ENCODE data around the gene CXXC5. TPM values are rescaled to one million over a fixed set of nuclear protein-coding genes. Genes with fewer than 3 reads are reported as not detected.

CXXC5 gene
- total and polyA plus RNA-seq, 2 experiments from 2014 or later, result 81.4 to 168 TPM

GRCh38 chr5:139700711-139701055, 52.5 kb downstream of the CXXC5 start:
- 89 to 91% methylated on average over 3 of the region's 3 CpGs for WGBS, 2 experiments (ENCODE audit: low coverage in 1 of 2, low lambda C conversion rate in 2 of 2, missing lambda C conversion rate in 2 of 2)
- peaks cover 25% of the 10 kb centered on the region for H3F3A ChIP-seq (ENCODE audit: insufficient read depth)
- no peak overlapping the region for H3K4me2 ChIP-seq (ENCODE audit: unreplicated experiment)
- no peak overlapping the region for H2AFZ ChIP-seq
- H3K4me3 ChIP-seq, result no peak overlapping the region
- H3K4me1 ChIP-seq (ENCODE audit: insufficient read depth), result peaks cover 22% of the 10 kb centered on the region
- H3K27me3 ChIP-seq (replicated peaks; ENCODE audit: insufficient read depth), result no peaks in the 10 kb centered on the region
- no peak for TF ChIP-seq EZH2phosphoT487 (IDR thresholded peaks at IDR 0.05; ENCODE audit: insufficient read depth, low read depth)
- in situ Hi-C loops (cut with MboI), result no loop called here
- no peaks in the 10 kb centered on the region for H3K9me3 ChIP-seq (ENCODE audit: low read depth)
- H3K36me3 ChIP-seq (ENCODE audit: low read depth), result no peaks in the 10 kb centered on the region
- no peak overlapping the region for H3K9ac ChIP-seq
- no peaks in the 10 kb centered on the region for H3K79me2 ChIP-seq (ENCODE audit: insufficient read depth)
- no peaks in the 10 kb centered on the region for H3K9me2 ChIP-seq (ENCODE audit: insufficient read depth)
- no peak overlapping the region for H3K27ac ChIP-seq
- DNase-seq, result no peak
- no peaks in the 10 kb centered on the region for H4K20me1 ChIP-seq (ENCODE audit: insufficient read depth)

- no peak overlapping the region for H3K9ac ChIP-seq
- WGBS, 2 experiments (ENCODE audit: low coverage in 1 of 2, low lambda C conversion rate in 2 of 2, missing lambda C conversion rate in 2 of 2), result 80 to 83% methylated on average over 21 to 22 of the region's 22 CpGs
- H3K79me2 ChIP-seq (ENCODE audit: insufficient read depth), result no peaks in the 10 kb centered on the region
- DNase-seq, result no peak
- H3K27me3 ChIP-seq (replicated peaks; ENCODE audit: insufficient read depth), result no peaks in the 10 kb centered on the region
- H3K4me3 ChIP-seq, result no peak overlapping the region
- no peaks in the 10 kb centered on the region for H4K20me1 ChIP-seq (ENCODE audit: insufficient read depth)
- peaks cover 16% of the 10 kb centered on the region for H3K4me1 ChIP-seq (ENCODE audit: insufficient read depth)
- H3K9me3 ChIP-seq (ENCODE audit: low read depth), result no peaks in the 10 kb centered on the region
- no peaks in the 10 kb centered on the region for H3K9me2 ChIP-seq (ENCODE audit: insufficient read depth)
- no peak overlapping the region for H3K4me2 ChIP-seq (ENCODE audit: unreplicated experiment)
- H2AFZ ChIP-seq, result no peak overlapping the region
- TF ChIP-seq EZH2phosphoT487 (IDR thresholded peaks at IDR 0.05; ENCODE audit: insufficient read depth, low read depth), result no peak
- TF ChIP-seq EZH2 (IDR thresholded peaks at IDR 0.05; ENCODE audit: insufficient read depth, poor library complexity, severe bottlenecking), result no peak
- in situ Hi-C loops (cut with MboI), result no loop called here
- no peak overlapping the region for H3K27ac ChIP-seq
- peaks cover 20% of the 10 kb centered on the region for H3F3A ChIP-seq (ENCODE audit: insufficient read depth)
- no peaks in the 10 kb centered on the region for H3K36me3 ChIP-seq (ENCODE audit: low read depth)
Measured at GRCh38 chr5:139701056-139701741, 53.0 kb downstream of the CXXC5 start.

GRCh38 chr5:139702548-139702947, 54.4 kb downstream of the CXXC5 start:
- Histone ChIP-seq H3K4me2 (ENCODE audit: unreplicated experiment) (no peak overlapping the region), H3K4me1 (ENCODE audit: insufficient read depth) (peaks cover 11% of the 10 kb centered on the region), H4K20me1 (ENCODE audit: insufficient read depth) (no peaks in the 10 kb centered on the region), H3K9me2 (ENCODE audit: insufficient read depth) (no peaks in the 10 kb centered on the region), H3K4me3 (no peak overlapping the region), H3K79me2 (ENCODE audit: insufficient read depth) (no peaks in the 10 kb centered on the region), H3F3A (ENCODE audit: insufficient read depth) (peaks cover 16% of the 10 kb centered on the region; the same call in 1 of the 2 replicates), H3K36me3 (ENCODE audit: low read depth) (no peaks in the 10 kb centered on the region), H3K9ac (no peak overlapping the region), H2AFZ (no peak overlapping the region), H3K9me3 (ENCODE audit: low read depth) (no peaks in the 10 kb centered on the region), H3K27me3 (replicated peaks; ENCODE audit: insufficient read depth) (no peaks in the 10 kb centered on the region), H3K27ac (no peak overlapping the region)
- in situ Hi-C loops (cut with MboI), result no loop called here
- no peak for DNase-seq
- 56 to 60% methylated on average over 3 of the region's 3 CpGs for WGBS, 2 experiments (ENCODE audit: low coverage in 1 of 2, low lambda C conversion rate in 2 of 2, missing lambda C conversion rate in 2 of 2)
- TF ChIP-seq EZH2 (IDR thresholded peaks at IDR 0.05; ENCODE audit: insufficient read depth, poor library complexity, severe bottlenecking) (no peak), EZH2phosphoT487 (IDR thresholded peaks at IDR 0.05; ENCODE audit: insufficient read depth, low read depth) (no peak)

- H3K4me1 ChIP-seq (ENCODE audit: insufficient read depth), result peaks cover 4% of the 10 kb centered on the region; the same call in 1 of the 2 replicates
- H3F3A ChIP-seq (ENCODE audit: insufficient read depth), result peaks cover 8% of the 10 kb centered on the region
- H3K9me3 ChIP-seq (ENCODE audit: low read depth), result no peaks in the 10 kb centered on the region
- TF ChIP-seq EZH2phosphoT487 (IDR thresholded peaks at IDR 0.05; ENCODE audit: insufficient read depth, low read depth) (no peak), EZH2 (IDR thresholded peaks at IDR 0.05; ENCODE audit: insufficient read depth, poor library complexity, severe bottlenecking) (no peak)
- H3K4me3 ChIP-seq, result no peak overlapping the region
- no peaks in the 10 kb centered on the region for H3K9me2 ChIP-seq (ENCODE audit: insufficient read depth)
- in situ Hi-C loops (cut with MboI), result no loop called here
- H3K79me2 ChIP-seq (ENCODE audit: insufficient read depth), result no peaks in the 10 kb centered on the region
- no peak overlapping the region for H2AFZ ChIP-seq
- no peak overlapping the region for H3K4me2 ChIP-seq (ENCODE audit: unreplicated experiment)
- H3K36me3 ChIP-seq (ENCODE audit: low read depth), result no peaks in the 10 kb centered on the region
- no peaks in the 10 kb centered on the region for H4K20me1 ChIP-seq (ENCODE audit: insufficient read depth)
- WGBS, 2 experiments (ENCODE audit: low coverage in 1 of 2, low lambda C conversion rate in 2 of 2, missing lambda C conversion rate in 2 of 2), result 83 to 94% methylated on average over 4 of the region's 4 CpGs
- no peak overlapping the region for H3K9ac ChIP-seq
- no peaks in the 10 kb centered on the region for H3K27me3 ChIP-seq (replicated peaks; ENCODE audit: insufficient read depth)
- H3K27ac ChIP-seq, result no peak overlapping the region
- no peak for DNase-seq
Measured at GRCh38 chr5:139704748-139705147, 56.6 kb downstream of the CXXC5 start.

Measured in GM23248 (cell line).